SK-N-SH (cell line): Measurements from ENCODE around the gene WNT3.

Experiments used
- CTCF ChIP-seq: fragments of 200-600 bp; sonication (generic); IDR thresholded peaks from 2 replicates; pipeline ENCODE4 v1.6.1; 2017; ENCODE audit warnings: antibody characterized with exemption, mild to moderate bottlenecking, moderate library complexity
- EP300 ChIP-seq, 2 experiments: IDR thresholded peaks; 2 replicates each; pipeline versions ENCODE4 v1.4.0 to v1.6.1; 2012; ENCODE audit warnings: borderline replicate concordance in 1 of 2, low read depth in 1 of 2, low read length in 1 of 2
- FOSL2 ChIP-seq: IDR thresholded peaks from 2 replicates; pipeline ENCODE4 v1.4.0; 2012; ENCODE audit warnings: low read depth, mild to moderate bottlenecking, moderate library complexity, borderline replicate concordance
- GABPA ChIP-seq: IDR thresholded peaks from 2 replicates; pipeline ENCODE4 v1.4.0; 2012; ENCODE audit warnings: low read depth, mild to moderate bottlenecking
- IRF3 ChIP-seq: fragments of 150-350 bp; IDR thresholded peaks from 2 replicates; pipeline ENCODE4 v1.6.1; 2016; ENCODE audit warnings: mild to moderate bottlenecking, low read depth, low read length
- NFIC ChIP-seq: IDR thresholded peaks from 2 replicates; pipeline ENCODE4 v1.4.0; 2012; ENCODE audit warnings: borderline replicate concordance
- POLR2AphosphoS5 ChIP-seq: IDR thresholded peaks from 2 replicates; pipeline ENCODE4 v1.6.1; 2012; ENCODE audit warnings: low read depth, low read length
- RAD21 ChIP-seq: IDR thresholded peaks from 2 replicates; pipeline ENCODE4 v1.6.1; 2012; ENCODE audit warnings: mild to moderate bottlenecking, low read length
- RCOR1 ChIP-seq: fragments of 150-350 bp; IDR thresholded peaks from 2 replicates; pipeline ENCODE4 v1.6.1; 2017; ENCODE audit warnings: antibody characterized with exemption, low read length
- REST ChIP-seq: IDR thresholded peaks from 2 replicates; pipeline ENCODE4 v1.6.1; 2012; ENCODE audit warnings: mild to moderate bottlenecking, low read depth, low read length, moderate library complexity
- SMC3 ChIP-seq: IDR thresholded peaks from 2 replicates; pipeline ENCODE4 v1.6.1; 2012; ENCODE audit warnings: low read depth, low read length, improper control_type of control experiment
- YY1 ChIP-seq: IDR thresholded peaks from 2 replicates; pipeline ENCODE4 v1.4.0; 2012; ENCODE audit warnings: low read depth, mild to moderate bottlenecking

- no peak for TF ChIP-seq CTCF
- no peak for TF ChIP-seq EP300 (IDR thresholded peaks at IDR 0.05; ENCODE audit: borderline replicate concordance in 1 of 2, low read depth in 1 of 2, low read length in 1 of 2)
- TF ChIP-seq POLR2AphosphoS5, result no peak
- no peak for TF ChIP-seq GABPA
- no peak for TF ChIP-seq FOSL2
- TF ChIP-seq REST, result no peak
- no peak for TF ChIP-seq IRF3
- no peak for TF ChIP-seq RCOR1
- TF ChIP-seq RAD21, result no peak
- no peak for TF ChIP-seq YY1
- no peak for TF ChIP-seq NFIC
- TF ChIP-seq SMC3, result no peak
These were observed 36.0 kb upstream of the WNT3 start for GRCh38 chr17:46854515-46854914.
